Stimulated activated CD8-positive, alpha-beta memory T cell treated with anti-CD3 and anti-CD28 coated beads, Interleukin-15, amount 100 ng/mL, for 48 hours (primary cell): ENCODE measurements around the gene DENND4C.
"Not testable (repeated sequence)": the region's sequence is repeated elsewhere in the genome, so short reads cannot be mapped to it uniquely, and the experiment has no call there.

Experiments
- DNase-seq, 2 donors: peaks; one replicate each; pipeline ENCODE4 v3.0.0-alpha.2; 2020; ENCODE audit warnings: low read depth in 2 of 2

Gene DENND4C

GRCh38 chr9:19266778-19267384, 36.4 kb downstream of the DENND4C start:
- DNase-seq = not testable (repeated sequence)

DNA sequence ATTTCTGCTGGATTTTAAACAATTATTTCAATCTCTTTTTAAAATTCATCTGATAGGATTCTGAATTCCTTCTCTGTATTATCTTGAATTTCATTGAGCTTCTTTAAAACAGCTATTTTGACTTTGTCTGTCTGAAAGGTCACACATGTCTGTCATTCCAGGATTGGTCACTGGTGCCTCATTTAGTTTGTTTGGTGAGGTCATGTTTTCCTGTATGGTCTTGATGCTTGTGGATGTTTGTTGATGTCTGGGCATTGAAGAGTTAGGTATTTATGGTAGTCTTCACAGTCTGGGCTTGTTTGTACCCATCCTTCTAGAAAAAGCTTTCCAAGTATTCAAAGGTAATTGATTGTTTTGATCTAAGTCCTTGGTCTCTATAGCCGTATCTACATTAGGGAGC, 39.1 kb downstream of the DENND4C start:
- DNase-seq = no peak

DNA sequence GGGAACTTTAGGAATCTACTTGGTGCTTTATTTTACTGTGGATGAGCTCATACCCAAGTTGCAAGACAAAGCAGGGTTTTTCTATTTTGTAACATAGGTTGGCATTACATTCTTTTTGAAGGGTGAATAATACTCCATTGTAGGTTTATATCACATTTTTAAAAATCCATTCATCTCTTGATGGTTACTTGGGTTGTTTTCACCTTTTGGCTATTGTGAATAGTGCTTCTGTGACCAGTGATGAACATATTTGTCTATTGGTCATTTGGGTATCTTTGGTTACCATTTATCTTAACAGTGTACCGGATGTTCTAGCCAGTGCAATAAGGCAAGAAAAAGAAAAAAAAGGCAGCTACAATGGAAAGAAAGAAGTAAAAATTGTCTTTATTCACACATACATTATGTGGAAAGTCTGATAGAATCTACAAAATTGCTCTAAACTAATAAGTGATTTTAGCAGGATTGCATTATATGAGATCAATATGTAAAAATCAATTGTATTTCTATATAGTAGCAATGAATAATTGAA, 40.0 kb downstream of the DENND4C start:
- no peak for DNase-seq

DNA sequence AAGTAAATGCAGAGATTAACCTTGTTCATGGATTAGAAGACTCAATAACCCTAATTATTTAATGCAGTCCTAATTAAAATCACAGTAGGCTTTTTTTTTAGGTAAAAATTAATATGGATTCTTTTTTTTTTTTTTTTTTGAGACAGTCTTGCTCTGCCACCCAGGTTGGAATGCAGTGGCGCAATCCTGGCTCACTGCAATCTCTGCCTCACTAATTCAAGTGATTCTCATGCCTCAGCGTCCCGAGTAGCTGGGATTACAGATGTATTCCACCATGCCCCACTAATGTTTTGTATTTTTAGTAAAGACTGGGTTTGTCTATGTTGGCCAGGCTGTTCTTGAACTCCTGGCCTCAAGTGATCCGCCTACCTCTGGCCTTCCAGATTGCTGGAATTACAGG, 40.6 kb downstream of the DENND4C start:
- DNase-seq = no peak

GRCh38 chr9:19281801-19282200, 51.3 kb downstream of the DENND4C start:
- DNase-seq = no peak

DNA sequence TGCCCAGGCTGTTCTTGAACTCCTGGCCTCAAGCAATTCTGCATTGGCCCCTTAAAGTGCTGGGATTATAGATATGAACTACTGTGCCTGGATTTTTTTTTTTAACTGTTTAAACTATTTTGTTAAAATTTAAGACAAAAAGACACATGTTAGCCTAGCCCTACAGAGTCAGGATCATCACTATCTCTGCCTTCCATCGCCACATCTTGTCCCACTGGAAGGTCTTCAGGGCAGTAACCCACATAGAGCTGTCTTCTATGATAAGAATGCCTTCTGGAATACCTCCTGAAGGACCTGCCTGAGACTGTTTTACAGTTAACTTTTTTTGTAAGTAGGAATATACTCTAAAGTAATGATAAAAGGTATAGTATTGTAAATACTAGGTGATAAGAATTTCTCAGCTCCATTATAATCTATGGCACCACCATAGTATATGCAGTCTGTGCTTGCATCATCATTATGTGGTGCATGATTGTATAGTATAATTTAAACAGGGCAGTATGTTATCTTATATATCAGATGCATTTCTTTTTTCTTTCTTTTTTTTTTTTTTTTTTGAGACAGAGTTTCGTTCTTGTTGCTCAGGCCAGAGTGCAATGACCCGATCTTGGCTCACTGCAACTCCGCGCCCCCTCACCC, 52.7 kb downstream of the DENND4C start:
- no peak for DNase-seq

DNA sequence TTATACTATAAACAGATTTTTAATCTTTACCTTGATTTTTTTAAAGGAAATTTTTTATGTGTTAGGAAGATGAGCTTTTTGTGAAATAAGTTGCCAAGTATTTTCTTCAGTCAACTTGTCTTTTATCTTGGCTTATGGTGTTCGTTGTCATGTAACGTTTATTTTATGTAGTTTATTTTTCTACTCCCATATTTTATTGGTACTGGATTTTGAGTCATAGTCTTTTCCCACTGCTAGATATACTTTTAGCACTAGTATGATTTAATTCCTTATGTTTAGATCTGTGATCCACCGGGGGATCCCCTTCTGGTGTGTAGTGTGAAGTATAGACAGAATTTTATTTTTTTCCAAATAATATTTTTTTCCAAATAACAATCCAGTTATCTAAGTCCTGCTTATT, 54.2 kb downstream of the DENND4C start:
- DNase-seq = no peak

GRCh38 chr9:19286634-19287188, 56.2 kb downstream of the DENND4C start:
- DNase-seq = no peak

DNA sequence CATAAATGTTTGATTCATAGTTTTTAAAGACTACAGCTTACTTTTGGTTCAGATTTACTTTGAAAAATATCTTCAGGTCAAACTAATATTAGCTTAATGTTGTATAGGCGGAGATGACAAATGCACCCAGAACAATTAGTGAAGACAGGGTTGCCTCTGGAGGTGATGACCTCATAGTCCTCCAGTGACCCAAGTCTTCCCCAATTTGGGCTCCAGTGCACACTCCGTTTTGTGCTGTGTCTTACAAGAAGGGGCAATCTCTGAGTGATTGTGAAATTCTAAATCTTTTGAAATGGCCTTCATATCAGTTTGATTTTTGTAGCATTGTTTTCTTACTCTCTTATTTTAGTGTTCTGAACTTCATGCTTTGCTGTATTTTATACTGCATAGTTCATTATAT, 57.6 kb downstream of the DENND4C start:
- no peak for DNase-seq

- no peak for DNase-seq
These were observed 59.6 kb downstream of the DENND4C start for GRCh38 chr9:19290103-19290502.

DNA sequence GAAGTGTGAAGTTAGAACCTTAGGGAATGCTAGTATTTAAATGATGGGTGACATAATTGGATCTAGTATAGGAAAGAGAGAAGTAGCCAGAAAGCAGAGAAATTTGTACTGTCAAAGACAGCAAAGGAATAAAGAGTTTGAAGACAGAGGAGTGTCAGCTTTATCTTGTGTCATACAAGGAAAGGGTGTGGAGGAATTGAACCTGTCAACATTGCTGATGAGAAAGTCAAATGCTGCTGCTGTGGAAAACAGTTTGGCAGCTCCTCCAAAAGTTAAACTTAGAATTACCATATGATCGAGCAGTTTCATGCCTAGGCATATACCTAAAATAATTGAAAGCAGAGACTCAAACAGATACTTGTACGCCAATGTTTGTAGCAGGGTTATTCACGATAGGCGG, 63.7 kb downstream of the DENND4C start:
- no peak for DNase-seq

- DNase-seq = no peak
These were observed 68.0 kb downstream of the DENND4C start for GRCh38 chr9:19298436-19299000.

GRCh38 chr9:19303216-19303615, 72.7 kb downstream of the DENND4C start:
- no peak for DNase-seq

GRCh38 chr9:19306568-19306967, 76.1 kb downstream of the DENND4C start:
- DNase-seq = no peak

DNA sequence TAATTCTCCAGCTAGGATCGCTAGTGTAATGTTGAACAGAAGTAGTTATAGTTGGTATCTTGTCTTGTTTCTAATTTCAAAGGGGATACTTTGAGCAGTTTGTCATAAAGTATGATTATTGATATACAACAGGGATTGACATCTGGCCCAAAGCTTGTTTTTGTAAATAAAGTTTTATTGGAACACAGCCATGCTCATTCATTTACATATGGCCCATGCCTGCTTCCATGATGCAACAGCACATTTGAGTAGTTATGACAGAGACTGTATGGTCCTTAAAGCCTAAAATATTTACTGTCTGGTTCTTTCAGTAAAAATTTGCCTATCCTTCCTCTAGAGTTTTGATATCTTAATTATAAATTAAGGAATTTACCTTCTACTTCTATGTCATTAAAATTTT, 79.8 kb downstream of the DENND4C start:
- DNase-seq = no peak

DNA sequence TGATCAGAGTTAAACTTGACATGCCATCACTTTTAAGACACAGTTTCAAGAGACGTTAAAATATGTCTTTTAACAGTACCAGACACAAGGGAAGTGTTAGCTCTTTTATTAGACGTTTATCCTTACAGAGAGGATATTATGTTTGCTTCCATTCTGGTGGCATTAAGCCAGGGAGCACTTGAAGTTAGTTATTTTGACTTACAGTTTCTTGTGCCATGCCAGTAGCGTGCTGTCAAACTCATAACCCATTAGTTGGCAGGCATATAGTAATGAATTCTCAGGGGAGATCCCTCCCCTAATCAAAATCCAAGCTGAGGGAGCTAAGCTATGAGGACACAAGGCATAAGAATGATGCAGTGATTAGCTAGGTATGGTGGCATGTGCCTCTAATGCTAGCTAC, 83.1 kb downstream of the DENND4C start:
- DNase-seq = no peak

DNA sequence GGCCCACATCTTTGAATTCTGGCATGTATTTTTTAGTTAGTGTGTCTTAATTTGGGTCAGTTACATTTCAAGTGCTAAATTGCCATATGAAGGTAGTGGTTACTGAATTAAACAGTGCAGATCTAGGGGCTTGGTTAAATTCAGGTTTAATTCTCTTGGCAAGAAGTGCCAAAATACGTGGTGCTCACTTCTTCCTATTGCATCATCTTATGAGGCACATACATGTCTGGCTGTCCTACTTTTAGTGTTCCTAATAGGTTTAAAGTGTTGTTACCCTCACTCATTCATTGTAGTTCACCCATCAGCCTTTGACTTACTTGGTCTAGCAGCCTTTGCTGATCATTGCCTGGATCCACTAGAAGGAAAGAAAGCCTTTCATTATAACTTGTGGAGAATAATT, 90.0 kb downstream of the DENND4C start:
- no peak for DNase-seq

- DNase-seq = no peak
These were observed 101.4 kb downstream of the DENND4C start for GRCh38 chr9:19331877-19332276.

DNA sequence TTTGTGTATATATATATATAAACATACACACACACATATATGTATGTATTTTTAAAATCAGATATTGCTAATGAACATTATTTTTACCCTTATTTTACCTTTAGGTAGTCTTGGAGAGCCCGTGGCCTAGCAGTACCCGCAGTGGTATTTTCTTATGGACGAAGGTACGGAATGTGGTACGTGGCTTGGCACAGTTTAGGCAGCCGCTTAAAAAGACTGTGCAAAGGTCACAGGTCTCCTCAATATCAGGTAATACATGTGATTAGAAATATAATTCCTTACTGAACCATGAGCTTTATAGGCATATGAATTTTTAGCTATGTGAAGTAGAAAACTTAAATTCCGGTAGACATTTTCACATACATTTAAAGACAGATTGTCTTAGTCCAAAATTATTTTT, 105.7 kb downstream of the DENND4C start:
- no peak for DNase-seq

- DNase-seq = no peak
These were observed 112.5 kb downstream of the DENND4C start for GRCh38 chr9:19342947-19343346.

DNA sequence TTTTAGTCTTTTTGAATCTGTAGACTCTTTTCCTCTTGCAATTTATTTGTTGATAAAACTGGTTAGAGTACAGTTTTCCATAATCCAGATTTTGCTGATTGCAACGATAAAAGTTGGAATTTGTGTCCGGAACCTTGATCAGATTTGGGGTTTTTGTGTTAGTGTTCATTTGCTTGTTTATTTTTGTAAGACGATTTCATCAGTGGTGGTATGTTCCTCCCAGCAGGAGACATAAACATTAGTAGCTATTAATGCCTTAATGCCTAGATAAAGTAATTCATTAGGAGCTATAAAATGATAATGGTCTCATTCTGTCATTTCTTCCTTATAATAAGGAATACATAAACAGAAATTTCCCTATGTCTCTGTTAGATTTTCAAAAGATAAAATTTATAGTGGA, 128.2 kb downstream of the DENND4C start:
- DNase-seq = no peak

GRCh38 chr9:19369107-19369506, 138.6 kb downstream of the DENND4C start:
- no peak for DNase-seq

GRCh38 chr9:19371942-19372341, 141.4 kb downstream of the DENND4C start:
- DNase-seq = no peak
